Measurements from ENCODE around the gene HS3ST4.

GRCh38 chr16:26118575-26118974 lies 426.8 kb downstream of the HS3ST4 start:
- TF ChIP-seq ZNF274 (IDR thresholded peaks at IDR 0.05; ENCODE audit: low read depth, low read length), result no peak
- no peak for TF ChIP-seq SUZ12 (IDR thresholded peaks at IDR 0.05; ENCODE audit: extremely low read depth, insufficient read depth, insufficient read length)
- TF ChIP-seq YY1 (IDR thresholded peaks at IDR 0.05; ENCODE audit: insufficient read depth, insufficient read length), result no peak

Measured in NT2/D1 (cell line).